MM.1S (cell line): Measurements from ENCODE around the gene PCCA.
A peak's percentile ranks its signal among the peaks of the same experiment; 100 is the strongest.

Experiments used
- DNase-seq: peaks from one replicate; pipeline ENCODE4 v3.0.0-alpha.2; 2015
- H2AFZ ChIP-seq: fragments of 300-600 bp; sonication (generic); 2 replicates; pipeline ENCODE4 v1.6.0; 2016; ENCODE audit warnings: antibody characterized with exemption, low read length
- H3F3A ChIP-seq: fragments of 300-600 bp; sonication (generic); 2 replicates; pipeline ENCODE4 v1.6.1; 2016; ENCODE audit warnings: mild to moderate bottlenecking, antibody characterized with exemption, low read length, moderate library complexity, mixed read lengths; ENCODE audit not compliant: insufficient read depth
- H3K27ac ChIP-seq: fragments of 300-600 bp; sonication (generic); 2 replicates; pipeline ENCODE4 v1.5.1; 2016; ENCODE audit warnings: mild to moderate bottlenecking, low read length
- H3K27me3 ChIP-seq: fragments of 300-600 bp; sonication (generic); replicated peaks from 2 replicates; pipeline ENCODE4 v1.6.0; 2016; ENCODE audit warnings: low read length; ENCODE audit not compliant: insufficient read depth
- H3K36me3 ChIP-seq: fragments of 300-600 bp; sonication (generic); replicated peaks from 2 replicates; pipeline ENCODE4 v1.6.1; 2016; ENCODE audit warnings: mild to moderate bottlenecking, low read length, mixed read lengths; ENCODE audit not compliant: insufficient read depth
- H3K4me1 ChIP-seq: fragments of 300-600 bp; sonication (generic); 2 replicates; pipeline ENCODE4 v1.6.1; 2016; ENCODE audit warnings: low read length, mixed read lengths
- H3K4me2 ChIP-seq: fragments of 300-600 bp; sonication (generic); 2 replicates; pipeline ENCODE4 v1.6.0; 2016; ENCODE audit warnings: low read depth, low read length
- H3K4me3 ChIP-seq: fragments of 300-600 bp; sonication (generic); 2 replicates; pipeline ENCODE4 v1.5.1; 2016; ENCODE audit warnings: low read length, mixed read lengths
- H3K79me2 ChIP-seq: fragments of 300-600 bp; sonication (generic); 2 replicates; pipeline ENCODE4 v1.6.1; 2016; ENCODE audit warnings: mixed run types, low read length, mixed read lengths
- H3K9ac ChIP-seq: fragments of 300-600 bp; sonication (generic); 2 replicates; pipeline ENCODE4 v1.6.1; 2016; ENCODE audit warnings: low read length, mixed read lengths
- H3K9me2 ChIP-seq: fragments of 300-600 bp; sonication (generic); replicated peaks from 2 replicates; pipeline ENCODE4 v1.6.1; 2016; ENCODE audit warnings: mild to moderate bottlenecking, low read length, mixed read lengths; ENCODE audit not compliant: insufficient read depth
- H3K9me3 ChIP-seq: fragments of 300-600 bp; sonication (generic); replicated peaks from 2 replicates; pipeline ENCODE4 v1.6.1; 2016; ENCODE audit warnings: mild to moderate bottlenecking, low read length, mixed read lengths; ENCODE audit not compliant: insufficient read depth
- H4K20me1 ChIP-seq: fragments of 300-600 bp; sonication (generic); 2 replicates; pipeline ENCODE4 v1.6.1; 2016; ENCODE audit warnings: mild to moderate bottlenecking, low read length, moderate library complexity, mixed read lengths; ENCODE audit not compliant: insufficient read depth
- EZH2 ChIP-seq: fragments of 300-600 bp; sonication (generic); optimal IDR thresholded peaks from 2 replicates; pipeline ENCODE3; 2017; ENCODE audit warnings: low read depth, mild to moderate bottlenecking, antibody characterized with exemption, low read length, mixed read lengths
- EZH2phosphoT487 ChIP-seq: fragments of 300-600 bp; sonication (generic); IDR thresholded peaks from 2 replicates; pipeline ENCODE4 v1.6.1; 2018; ENCODE audit warnings: antibody characterized with exemption, low read length
- TF ChIP-seq, protein P1 (sequence below): fragments of 300-600 bp; sonication (generic); IDR thresholded peaks from 2 replicates; pipeline ENCODE4 v1.5.1; 2016; ENCODE audit warnings: antibody characterized with exemption, low read length, mixed read lengths

Gene PCCA

DNA sequence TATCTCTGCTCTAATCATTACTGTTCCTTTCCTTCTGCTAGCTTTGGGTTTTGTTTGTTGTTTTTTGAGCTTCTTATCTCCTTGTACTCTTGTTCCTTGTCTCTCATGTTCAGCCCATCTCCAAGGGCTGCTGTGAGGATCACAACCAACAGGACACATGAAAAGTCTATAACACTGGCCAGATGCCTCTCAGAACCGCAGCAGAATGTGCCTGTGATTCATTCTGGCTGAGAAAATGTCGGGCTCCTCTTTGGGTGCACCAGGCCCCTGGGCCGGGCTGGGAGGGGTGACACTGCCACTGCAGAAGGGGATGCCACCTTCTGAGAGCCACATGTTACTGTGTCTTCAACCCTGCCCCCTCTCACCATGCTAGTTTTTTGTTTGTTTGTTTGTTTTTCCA, 451.7 kb downstream of the PCCA start:
- Histone ChIP-seq H3K4me2 (no peak overlapping the region), H3K9ac (no peak overlapping the region), H3K4me1 (peaks cover 23% of the 10 kb centered on the region), H2AFZ (no peak overlapping the region), H3K27ac (no peak overlapping the region), H3K9me3 (no peaks in the 10 kb centered on the region), H3F3A (peaks cover 5% of the 10 kb centered on the region; the same call in 1 of the 2 replicates), H3K36me3 (no peaks in the 10 kb centered on the region), H3K9me2 (no peaks in the 10 kb centered on the region), H3K4me3 (no peak overlapping the region), H3K27me3 (0 out of 2 replicates have a peak, but pooled peaks cover 9% of the 10 kb centered on the region), H4K20me1 (no peaks in the 10 kb centered on the region), H3K79me2 (no peaks in the 10 kb centered on the region)
- no peak for DNase-seq
- TF ChIP-seq, protein P1, sequence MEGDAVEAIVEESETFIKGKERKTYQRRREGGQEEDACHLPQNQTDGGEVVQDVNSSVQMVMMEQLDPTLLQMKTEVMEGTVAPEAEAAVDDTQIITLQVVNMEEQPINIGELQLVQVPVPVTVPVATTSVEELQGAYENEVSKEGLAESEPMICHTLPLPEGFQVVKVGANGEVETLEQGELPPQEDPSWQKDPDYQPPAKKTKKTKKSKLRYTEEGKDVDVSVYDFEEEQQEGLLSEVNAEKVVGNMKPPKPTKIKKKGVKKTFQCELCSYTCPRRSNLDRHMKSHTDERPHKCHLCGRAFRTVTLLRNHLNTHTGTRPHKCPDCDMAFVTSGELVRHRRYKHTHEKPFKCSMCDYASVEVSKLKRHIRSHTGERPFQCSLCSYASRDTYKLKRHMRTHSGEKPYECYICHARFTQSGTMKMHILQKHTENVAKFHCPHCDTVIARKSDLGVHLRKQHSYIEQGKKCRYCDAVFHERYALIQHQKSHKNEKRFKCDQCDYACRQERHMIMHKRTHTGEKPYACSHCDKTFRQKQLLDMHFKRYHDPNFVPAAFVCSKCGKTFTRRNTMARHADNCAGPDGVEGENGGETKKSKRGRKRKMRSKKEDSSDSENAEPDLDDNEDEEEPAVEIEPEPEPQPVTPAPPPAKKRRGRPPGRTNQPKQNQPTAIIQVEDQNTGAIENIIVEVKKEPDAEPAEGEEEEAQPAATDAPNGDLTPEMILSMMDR = no peak
- TF ChIP-seq EZH2 = no peak
- TF ChIP-seq EZH2phosphoT487 = no peak

DNA sequence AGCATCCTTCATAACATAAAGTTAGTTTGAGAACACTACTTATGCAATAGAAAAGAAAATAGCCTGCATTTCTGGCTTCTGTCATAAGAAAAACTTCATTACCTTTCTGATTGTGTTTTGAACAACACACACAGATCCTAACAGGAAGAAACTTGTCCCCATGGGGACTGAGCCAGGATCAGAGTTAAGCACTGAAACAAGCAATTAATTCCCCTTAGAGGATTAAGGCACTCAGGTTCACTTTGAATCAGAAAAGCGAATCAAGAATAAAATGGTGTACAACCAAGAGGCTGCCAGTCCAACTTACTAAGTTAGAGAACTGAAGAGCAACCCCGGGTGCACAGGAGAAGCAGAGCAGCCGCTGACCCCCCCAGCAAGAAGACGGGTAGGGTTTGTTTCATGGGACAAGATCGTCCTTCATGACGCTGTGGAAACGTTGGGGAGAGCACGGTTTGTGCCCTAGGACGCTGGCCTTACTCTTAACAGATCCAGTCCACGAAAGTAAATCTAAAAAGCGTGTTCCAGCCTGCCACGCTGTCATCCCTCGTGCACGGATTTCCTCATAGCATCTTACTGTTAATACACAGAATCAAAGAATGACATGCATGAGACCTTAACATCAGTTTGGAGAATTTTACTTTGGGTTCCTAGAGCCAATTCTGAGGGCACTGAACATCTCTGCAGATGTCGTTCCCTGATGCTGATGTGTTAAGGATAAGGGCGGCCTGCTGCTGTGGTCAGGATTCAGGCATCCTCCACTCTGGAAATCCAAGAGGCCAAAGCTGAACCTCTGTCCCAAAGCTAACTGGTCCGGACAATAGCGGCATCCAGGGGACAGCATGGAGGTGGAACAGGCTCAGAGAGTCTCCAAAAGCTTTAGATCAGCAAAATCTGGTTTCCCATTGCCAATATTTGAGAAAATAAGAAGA, 453.3 kb downstream of the PCCA start:
- peaks cover 23% of the 10 kb centered on the region for H3K4me1 ChIP-seq
- H4K20me1 ChIP-seq = no peaks in the 10 kb centered on the region
- DNase-seq = no peak
- H3K27ac ChIP-seq = peak overlapping the region; percentile 19; the same call in 1 of the 2 replicates
- no peak overlapping the region for H2AFZ ChIP-seq
- TF ChIP-seq, protein P1 = no peak
- TF ChIP-seq EZH2phosphoT487 (no peak), EZH2 (no peak)
- no peak overlapping the region for H3K9ac ChIP-seq
- peak overlapping the region; percentile 58 for H3K4me2 ChIP-seq
- no peaks in the 10 kb centered on the region for H3K9me3 ChIP-seq
- no peaks in the 10 kb centered on the region for H3K79me2 ChIP-seq
- H3K27me3 ChIP-seq = 0 out of 2 replicates have a peak, but pooled peaks cover 9% of the 10 kb centered on the region
- H3K36me3 ChIP-seq = no peaks in the 10 kb centered on the region
- no peaks in the 10 kb centered on the region for H3K9me2 ChIP-seq
- H3F3A ChIP-seq = peaks cover 5% of the 10 kb centered on the region; the same call in 1 of the 2 replicates
- no peak overlapping the region; the same call in 1 of the 2 replicates for H3K4me3 ChIP-seq

DNA sequence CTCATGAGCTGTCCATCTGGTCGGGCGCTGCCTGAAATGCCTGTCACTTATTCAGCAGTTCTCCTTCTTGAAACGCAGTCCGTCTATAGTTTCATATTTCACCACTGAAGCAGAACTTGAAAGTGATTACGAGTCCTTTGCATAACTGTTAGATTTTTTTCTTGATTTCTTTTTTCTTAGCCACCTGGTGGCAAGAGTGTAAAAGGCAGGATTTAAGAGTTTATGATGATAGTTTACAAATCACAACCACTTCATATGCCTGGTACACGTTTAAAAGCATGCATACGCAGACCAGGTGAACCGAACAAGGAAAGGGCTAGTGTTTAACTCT, 453.9 kb downstream of the PCCA start:
- Histone ChIP-seq H4K20me1 (no peaks in the 10 kb centered on the region), H3F3A (peaks cover 5% of the 10 kb centered on the region; the same call in 1 of the 2 replicates), H3K9ac (no peak overlapping the region), H3K4me2 (peak overlapping the region; percentile 58), H3K9me2 (no peaks in the 10 kb centered on the region), H3K36me3 (no peaks in the 10 kb centered on the region), H3K27me3 (0 out of 2 replicates have a peak, but pooled peaks cover 9% of the 10 kb centered on the region), H2AFZ (no peak overlapping the region), H3K79me2 (no peaks in the 10 kb centered on the region), H3K4me3 (no peak overlapping the region; the same call in 1 of the 2 replicates), H3K9me3 (no peaks in the 10 kb centered on the region), H3K4me1 (peaks cover 23% of the 10 kb centered on the region), H3K27ac (peak overlapping the region; percentile 19; the same call in 1 of the 2 replicates)
- DNase-seq = peak; percentile 92
- TF ChIP-seq EZH2phosphoT487 (no peak), EZH2 (no peak)
- TF ChIP-seq, protein P1 = peak; percentile 70
